Measurements from ENCODE around the gene PDIA4. TPM values are rescaled to one million over a fixed set of nuclear protein-coding genes. Genes with fewer than 3 reads are reported as not detected.

The PDIA4 gene
- total RNA-seq, 1 experiment from 2014 or later = 217 TPM

GRCh38 chr7:148983200-148984146, 44.8 kb downstream of the PDIA4 start:
- Histone ChIP-seq H3K9me3 (ENCODE audit: control insufficient read depth in 1 of 2, insufficient read depth in 1 of 2, low read depth in 1 of 2, low read length in 2 of 2) (no peaks in the 10 kb centered on the region), H2AFZ (ENCODE audit: low read depth, low read length, poor library complexity, severe bottlenecking) (no peak overlapping the region), H4K20me1 (ENCODE audit: insufficient read depth) (no peaks in the 10 kb centered on the region), H3K27ac (ENCODE audit: low read depth, low read length) (no peak overlapping the region), H3K4me2 (ENCODE audit: low read length) (peak overlapping the region; percentile 23; the same call in 1 of the 2 replicates), H3K4me1 (ENCODE audit: control insufficient read depth in 1 of 2, insufficient read depth in 2 of 2, low read length in 2 of 2) (peaks cover 4 to 25% of the 10 kb centered on the region in 2 experiments; a peak in 3 of 4 replicates), H3K36me3 (ENCODE audit: control insufficient read depth in 1 of 2, insufficient read depth in 2 of 2, low read length in 2 of 2) (no peaks in the 10 kb centered on the region), H3K27me3 (ENCODE audit: insufficient read depth, low read length) (no peaks in the 10 kb centered on the region), H3K9ac (ENCODE audit: low read length) (no peak overlapping the region), H3K4me3 (replicated peaks in 1 of 2; ENCODE audit: low read depth in 1 of 2, low read length in 2 of 2) (no peak overlapping the region), H3K9me2 (ENCODE audit: insufficient read depth) (no peaks in the 10 kb centered on the region), H3K79me2 (ENCODE audit: insufficient read depth, low read length) (no peaks in the 10 kb centered on the region)
- no TSS peak for BruUV-seq (replicated peaks)
- peak; percentile 62 for DNase-seq (ENCODE audit: low read depth, low spot score)
- intact Hi-C loops (cut with micrococcal nuclease) = no loop called here
- ChIA-PET POLR2A (no interaction called here), CTCF (interaction anchor here (0.6 kb wide), 1 partner anchor 712 kb away, joined by 3 read pairs; no protein-coding TSS in a partner anchor), RAD21 (ENCODE audit: low non-redundant PET in 1 of 2, low total read pairs in 2 of 2, uncharacterized antibody in 2 of 2, unreplicated experiment in 2 of 2) (no interaction called here)
- no peak for TF ChIP-seq SP1 (IDR thresholded peaks at IDR 0.05; ENCODE audit: low read depth)
- peak; percentile 88 for TF ChIP-seq ATF3 (IDR thresholded peaks at IDR 0.05)
- no peak for TF ChIP-seq REST (IDR thresholded peaks at IDR 0.05; ENCODE audit: low read depth)
- TF ChIP-seq ZFX (IDR thresholded peaks at IDR 0.05) = no peak
- no peak for TF ChIP-seq YY1 (IDR thresholded peaks at IDR 0.05; ENCODE audit: extremely low read depth, insufficient replicate concordance, low read depth, low read length)
- TF ChIP-seq ELF1 (IDR thresholded peaks at IDR 0.05; ENCODE audit: borderline replicate concordance, low read depth) = no peak
- no peak for TF ChIP-seq SRF (IDR thresholded peaks at IDR 0.05; ENCODE audit: low read depth)
- no peak for TF ChIP-seq FOSL1 (IDR thresholded peaks at IDR 0.05; ENCODE audit: low read depth)
- no peak for TF ChIP-seq CEBPB (IDR thresholded peaks at IDR 0.05; ENCODE audit: low read depth)
- peak; percentile 12; the same call in 1 of the 2 replicates for TF ChIP-seq JUND (IDR thresholded peaks at IDR 0.05)
- TF ChIP-seq CBX3 (IDR thresholded peaks at IDR 0.05; ENCODE audit: low read depth) = peak; percentile 41; the same call in 1 of the 2 replicates
- TF ChIP-seq SIN3A (IDR thresholded peaks at IDR 0.05; ENCODE audit: low read depth) = no peak
- TF ChIP-seq TCF7L2 (IDR thresholded peaks at IDR 0.05; ENCODE audit: borderline replicate concordance, extremely low read depth, insufficient read depth, insufficient read length) = peak; percentile 55
- no peak for TF ChIP-seq ZNF274 (IDR thresholded peaks at IDR 0.05; ENCODE audit: low read depth, low read length)
- no peak for TF ChIP-seq CTCF (IDR thresholded peaks at IDR 0.05 in 2 of 3, conservative IDR thresholded peaks at IDR 0.05 in 1 of 3; ENCODE audit: borderline replicate concordance in 1 of 3, insufficient read depth in 1 of 3, low read depth in 2 of 3, low read length in 2 of 3)
- ATAC-seq = peak; percentile 57

Measured in HCT116 (cell line).